OCI-LY7 (cell line): ENCODE measurements around the gene SCAMP2. TPM values are rescaled to one million over a fixed set of nuclear protein-coding genes. Genes with fewer than 3 reads are reported as not detected.

Experiments used
- BruUV-seq: library from RNA; stranded (reverse); fragments of 400-500 nt; replicated peaks from 2 replicates; lab custom pipeline; 2021; lab: Mats Ljungman, UMichigan
- CTCF ChIA-PET: fragments of 300-600 bp; sonication (Branson Sonifier 250); formaldehyde crosslinking; loops from one replicate; lab custom pipeline; 2022; ENCODE audit warnings: antibody characterized with exemption; ENCODE audit not compliant: unreplicated experiment; lab: Charles Lee
- POLR2A ChIA-PET: fragments of 300-600 bp; sonication (Branson Sonifier 250); formaldehyde crosslinking; loops from one replicate; lab custom pipeline; 2022; ENCODE audit warnings: antibody characterized with exemption; lab: Charles Lee
- DNase-seq: peaks from one replicate; pipeline ENCODE4 v3.0.0-alpha.2; 2015; ENCODE audit warnings: low spot score
- H2AFZ ChIP-seq: fragments of 200-600 bp; sonication (generic), shearing (Covaris generic); 2 replicates; pipeline ENCODE4 v1.6.1; 2014; ENCODE audit warnings: mild to moderate bottlenecking, antibody characterized with exemption, low read length, moderate library complexity
- H3K27ac ChIP-seq: fragments of 200-600 bp; sonication (generic); 2 replicates; pipeline ENCODE4 v1.5.1; 2014; ENCODE audit warnings: mixed run types, low read depth, mild to moderate bottlenecking, moderate library complexity, low read length, inconsistent platforms; ENCODE audit not compliant: poor library complexity, severe bottlenecking
- H3K36me3 ChIP-seq: fragments of 200-600 bp; sonication (generic); 2 replicates; pipeline ENCODE4 v1.6.1; 2014; ENCODE audit warnings: mild to moderate bottlenecking, antibody characterized with exemption, low read length, moderate library complexity, mixed read lengths; ENCODE audit not compliant: insufficient read depth
- H3K4me1 ChIP-seq: fragments of 200-600 bp; sonication (generic); 2 replicates; pipeline ENCODE4 v1.5.1; 2014; ENCODE audit warnings: mild to moderate bottlenecking, low read length; ENCODE audit not compliant: insufficient read depth, poor library complexity, severe bottlenecking
- H3K4me2 ChIP-seq: fragments of 200-600 bp; sonication (generic); 2 replicates; pipeline ENCODE4 v1.6.1; 2014; ENCODE audit warnings: mild to moderate bottlenecking, low read length
- H3K4me3 ChIP-seq: fragments of 200-600 bp; sonication (generic); 2 replicates; pipeline ENCODE4 v1.5.1; 2014; ENCODE audit warnings: mild to moderate bottlenecking, low read depth, low read length; ENCODE audit not compliant: poor library complexity, severe bottlenecking
- H3K79me2 ChIP-seq: fragments of 200-600 bp; sonication (generic); 2 replicates; pipeline ENCODE4 v1.6.1; 2016; ENCODE audit warnings: low read depth, mild to moderate bottlenecking, low read length, moderate library complexity, mixed read lengths; ENCODE audit not compliant: insufficient read depth
- H3K9me2 ChIP-seq: fragments of 200-600 bp; sonication (generic); 2 replicates; pipeline ENCODE4 v1.6.1; 2016; ENCODE audit warnings: mild to moderate bottlenecking, low read length, mixed read lengths; ENCODE audit not compliant: insufficient read depth
- H3K9me3 ChIP-seq: fragments of 200-600 bp; sonication (generic); 2 replicates; pipeline ENCODE4 v1.6.1; 2014; ENCODE audit warnings: mild to moderate bottlenecking, mixed run types, low read length, mixed read lengths
- H4K20me1 ChIP-seq: fragments of 200-600 bp; sonication (generic); 2 replicates; pipeline ENCODE4 v1.6.1; 2014; ENCODE audit warnings: mild to moderate bottlenecking, antibody characterized with exemption, low read length, moderate library complexity, mixed read lengths; ENCODE audit not compliant: insufficient read depth
- CTCF ChIP-seq: fragments of 200-600 bp; sonication (generic); conservative IDR thresholded peaks from 2 replicates; pipeline ENCODE4 v1.5.1; 2014; ENCODE audit warnings: mild to moderate bottlenecking, antibody characterized with exemption, low read length, moderate library complexity, mixed read lengths
- EZH2phosphoT487 ChIP-seq: fragments of 200-600 bp; sonication (generic); IDR thresholded peaks from 2 replicates; pipeline ENCODE4 v1.6.1; 2018; ENCODE audit warnings: low read depth, borderline replicate concordance, mild to moderate bottlenecking, mixed run types, antibody characterized with exemption, low read length, moderate library complexity, mixed read lengths
- intact Hi-C: fragments of 100-400 bp; cut with micrococcal nuclease; formaldehyde crosslinking; loops from one replicate; pipeline ENCODE4 v1.10.0; 2022; ENCODE audit not compliant: unreplicated experiment
- total RNA-seq, 2 experiments: library from RNA; depleted of rRNA in 1 of 2; stranded (reverse); fragments of >200 nt in 1 of 2; shearing (Covaris generic) in 1 of 2; gene quantifications; 2 replicates each; pipeline ENCODE4 v1.2.3, GENCODE V29; 2014 to 2022

SCAMP2 gene
- total RNA-seq, 2 experiments from 2014 or later: 24.6 to 55.2 TPM

DNA sequence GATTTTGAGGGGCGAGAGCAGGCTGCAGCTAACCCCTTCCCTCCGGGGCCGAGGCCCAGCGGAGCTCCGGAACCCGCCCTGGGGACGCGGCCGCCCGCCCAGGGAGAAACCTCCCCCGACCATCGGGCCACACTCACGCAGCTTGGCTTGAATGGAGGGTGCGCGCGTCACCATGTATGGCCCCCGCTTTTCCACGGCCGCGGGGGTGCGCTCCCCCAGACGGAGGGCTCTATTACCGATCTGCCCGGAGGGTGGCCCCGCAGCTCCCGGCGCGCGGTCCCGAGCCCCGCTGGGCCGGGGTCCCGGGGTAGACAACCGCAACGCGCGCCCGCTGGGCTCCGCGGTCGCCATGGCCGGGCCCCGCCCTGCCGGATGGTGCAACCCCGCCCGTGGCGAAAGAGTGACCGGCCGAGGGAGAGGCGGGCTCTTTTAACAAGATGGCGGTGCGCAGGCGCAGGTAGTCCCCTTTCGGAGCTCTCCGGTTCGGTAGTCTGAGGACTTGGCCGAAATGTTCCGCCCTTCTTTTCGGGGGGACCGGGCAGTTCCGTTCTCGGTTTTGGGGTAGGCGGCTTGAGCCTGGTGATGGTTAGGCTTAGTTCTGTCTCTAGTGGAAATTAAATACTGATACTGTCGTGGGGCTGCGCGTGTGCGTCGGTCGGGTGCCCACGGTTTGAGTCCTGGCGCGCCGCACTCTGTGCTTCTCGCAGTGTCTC lies 33.4 kb upstream of the SCAMP2 start, which contains the start of gene FAM219B:
Gene FAM219B, minus strand, starts transcription at position 402 of the 713 bp plus-strand sequence. Its CDS starts 51 bp downstream, at position 351.
- Histone ChIP-seq H3K9me2 (no peaks in the 10 kb centered on the region), H3K27ac (peak within 1 kb of the TSS; percentile 59), H3K79me2 (peaks cover 7% of the 10 kb centered on the region; the same call in 1 of the 2 replicates), H3K4me2 (peak within 1 kb of the TSS; percentile 100), H3K36me3 (peaks cover 48% of the 10 kb centered on the region), H4K20me1 (no peaks in the 10 kb centered on the region), H3K4me3 (peak within 1 kb of the TSS; percentile 91), H3K9me3 (no peaks in the 10 kb centered on the region), H3K4me1 (peaks cover 43% of the 10 kb centered on the region), H2AFZ (peak within 1 kb of the TSS; percentile 96)
- CTCF ChIA-PET: interaction anchor here (0.6 kb wide), 1 partner anchor 104 kb away, joined by 3 read pairs; no protein-coding TSS in a partner anchor
- no TSS peak for BruUV-seq
- TF ChIP-seq EZH2phosphoT487 (no peak), CTCF (no peak; the same call in 1 of the 2 replicates)
- intact Hi-C loops: no loop called here
- POLR2A ChIA-PET: interaction anchor here (0.5 to 1.8 kb wide), 11 partner anchors 9 to 545 kb away, joined by 3 to 5 read pairs (median 3); partner anchors contain the start of gene SIN3A
- DNase-seq: peak; percentile 91

DNA sequence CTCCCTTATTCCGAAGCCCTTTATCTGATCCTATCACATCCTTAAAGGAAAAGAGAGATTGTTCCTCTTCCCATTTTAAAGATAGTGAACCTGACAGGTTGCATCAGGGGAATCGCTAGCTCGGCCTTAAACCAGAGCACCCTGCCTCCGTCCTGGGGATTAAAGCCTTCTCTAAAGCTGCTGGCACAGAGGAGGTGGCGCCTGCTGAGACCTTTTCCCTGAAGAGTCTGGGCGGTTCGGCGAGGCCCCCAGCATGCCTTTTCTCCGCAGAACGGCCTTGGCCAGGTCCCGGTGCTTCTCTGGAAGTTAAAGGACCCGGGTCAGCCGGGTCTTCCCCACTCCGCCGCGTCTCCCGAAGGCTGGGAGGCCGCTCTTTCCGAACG lies 32.9 kb upstream of the SCAMP2 start:
- DNase-seq: peak; percentile 46
- Histone ChIP-seq H3K4me2 (peak overlapping the region; percentile 100), H3K9me3 (no peaks in the 10 kb centered on the region), H3K4me1 (peaks cover 48% of the 10 kb centered on the region), H3K36me3 (peaks cover 51% of the 10 kb centered on the region), H3K79me2 (peaks cover 7% of the 10 kb centered on the region; the same call in 1 of the 2 replicates), H3K9me2 (no peaks in the 10 kb centered on the region), H3K27ac (peak overlapping the region; percentile 59), H2AFZ (peak overlapping the region; percentile 96), H4K20me1 (no peaks in the 10 kb centered on the region), H3K4me3 (peak overlapping the region; percentile 91)
- no peak for TF ChIP-seq CTCF
- TF ChIP-seq EZH2phosphoT487: no peak
- CTCF ChIA-PET: interaction anchor here (0.6 kb wide), 1 partner anchor 104 kb away, joined by 3 read pairs; no protein-coding TSS in a partner anchor
- POLR2A ChIA-PET: interaction anchor here (0.5 to 1.8 kb wide), 12 partner anchors 8 to 546 kb away, joined by 3 to 5 read pairs (median 3); partner anchors contain the start of gene SIN3A
- intact Hi-C loops: no loop called here
- BruUV-seq: no TSS peak
